Activated CD8-positive, alpha-beta memory T cell treated with anti-CD3 and anti-CD28 coated beads for 24 hours (primary cell): ENCODE measurements around the gene HSPA14.
A peak's percentile ranks its signal among the peaks of the same experiment; 100 is the strongest.
"Not testable (repeated sequence)": the region's sequence is repeated elsewhere in the genome, so short reads cannot be mapped to it uniquely, and the experiment has no call there.

Source experiments
- DNase-seq: peaks from one replicate; pipeline ENCODE4 v3.0.0-alpha.2; 2020

HSPA14 gene

GRCh38 chr10:14838582-14839304 is 637 bp downstream of the HSPA14 start:
- DNase-seq: peak; percentile 69

- no peak for DNase-seq
Observed at GRCh38 chr10:14839305-14839695, 1.2 kb downstream of the HSPA14 start.

DNA sequence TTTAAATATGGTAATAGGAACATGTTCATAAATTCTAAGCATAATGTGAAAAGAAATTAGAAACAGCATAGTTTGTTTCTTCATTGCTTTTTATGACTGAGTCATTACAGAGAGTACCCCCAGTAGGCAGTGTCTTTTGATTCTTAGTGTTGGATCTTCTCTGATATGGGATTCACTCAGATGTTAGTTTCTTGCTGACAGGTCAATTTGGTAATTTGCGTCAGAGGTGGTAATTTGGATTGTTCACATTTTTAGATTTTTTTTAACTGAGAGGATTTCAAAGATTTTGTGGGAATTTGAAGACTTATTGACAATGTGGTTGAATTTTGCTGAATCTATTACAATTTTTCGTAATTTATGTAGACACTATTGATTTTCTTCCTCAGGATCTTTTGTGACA is 2.1 kb downstream of the HSPA14 start:
- no peak for DNase-seq

DNA sequence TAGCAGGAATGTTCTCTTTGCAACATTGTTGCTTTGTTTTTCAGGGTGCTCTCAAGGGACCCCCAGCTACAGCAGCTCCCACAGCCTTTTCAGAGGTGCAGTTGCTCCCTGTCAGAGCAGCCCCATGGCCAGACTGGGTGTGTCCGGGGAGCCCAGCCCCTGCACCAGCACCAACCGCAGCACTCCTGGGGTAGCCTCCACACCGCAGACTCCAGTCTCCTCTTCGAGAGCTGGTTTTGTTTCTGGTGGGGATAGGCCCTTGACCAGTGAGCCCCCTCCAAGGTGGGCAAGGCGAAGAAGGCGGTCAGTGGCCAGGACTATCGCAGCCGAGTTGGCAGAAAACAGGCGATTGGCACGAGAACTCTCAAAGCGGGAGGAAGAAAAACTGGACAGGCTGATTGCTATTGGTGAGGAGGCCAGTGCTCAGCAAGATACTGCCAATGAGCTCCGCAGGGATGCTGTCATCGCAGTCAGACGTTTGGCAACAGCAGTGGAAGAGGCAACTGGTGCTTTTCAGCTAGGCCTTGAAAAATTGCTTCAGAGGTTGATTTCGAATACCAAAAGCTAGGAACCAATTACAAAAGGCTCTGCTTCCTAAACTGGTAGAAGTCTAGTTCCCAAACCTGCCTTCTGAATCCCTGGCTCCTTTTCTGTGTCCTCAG is 5.4 kb downstream of the HSPA14 start:
- no peak for DNase-seq

- DNase-seq: no peak
Observed at GRCh38 chr10:14844948-14845347, 6.8 kb downstream of the HSPA14 start.

- DNase-seq: no peak
Observed at GRCh38 chr10:14852236-14852635, 14.1 kb downstream of the HSPA14 start.

GRCh38 chr10:14855453-14855852 is 17.3 kb downstream of the HSPA14 start:
- DNase-seq: no peak

- no peak for DNase-seq
Observed at GRCh38 chr10:14858338-14858960, 20.3 kb downstream of the HSPA14 start.

DNA sequence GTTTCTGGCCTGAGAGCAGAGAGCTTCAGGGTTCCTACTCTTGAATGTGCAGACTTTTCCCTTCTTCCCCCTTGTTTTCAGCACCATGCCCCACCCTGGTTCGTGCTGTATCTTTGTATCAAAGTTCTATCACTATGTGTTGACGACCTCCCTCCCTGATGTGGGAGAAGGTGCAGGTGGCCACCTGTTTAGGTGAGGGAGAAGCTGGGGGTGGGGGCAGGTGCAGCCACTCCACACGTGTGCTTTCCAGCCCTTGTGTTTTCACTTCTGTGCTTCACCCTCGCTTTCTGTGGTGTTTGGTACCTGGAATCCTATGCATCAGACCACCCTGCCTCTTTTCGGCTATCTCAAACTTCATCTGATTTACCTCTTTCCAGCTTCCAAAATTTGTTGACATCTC is 20.9 kb downstream of the HSPA14 start:
- no peak for DNase-seq

- no peak for DNase-seq
Observed at GRCh38 chr10:14859775-14860174, 21.7 kb downstream of the HSPA14 start.

- DNase-seq: no peak
Observed at GRCh38 chr10:14860791-14861190, 22.7 kb downstream of the HSPA14 start.

DNA sequence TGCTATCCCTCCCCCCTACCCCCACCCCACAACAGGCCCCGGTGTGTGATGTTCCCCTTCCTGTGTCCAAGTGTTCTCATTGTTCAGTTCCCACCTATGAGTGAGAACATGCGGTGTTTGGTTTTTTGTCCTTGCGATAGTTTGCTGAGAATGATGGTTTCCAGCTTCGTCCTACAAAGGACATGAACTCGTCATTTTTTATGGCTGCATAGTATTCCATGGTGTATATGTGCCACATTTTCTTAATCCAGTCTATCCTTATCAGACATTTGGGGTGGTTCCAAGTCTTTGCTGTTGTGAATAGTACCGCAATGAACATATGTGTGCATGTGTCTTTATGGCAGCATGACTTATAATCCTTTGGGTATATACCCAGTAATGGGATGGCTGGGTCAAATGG is 26.4 kb downstream of the HSPA14 start:
- not testable (repeated sequence) for DNase-seq

GRCh38 chr10:14864871-14865270 is 26.8 kb downstream of the HSPA14 start:
- not testable (repeated sequence) for DNase-seq

DNA sequence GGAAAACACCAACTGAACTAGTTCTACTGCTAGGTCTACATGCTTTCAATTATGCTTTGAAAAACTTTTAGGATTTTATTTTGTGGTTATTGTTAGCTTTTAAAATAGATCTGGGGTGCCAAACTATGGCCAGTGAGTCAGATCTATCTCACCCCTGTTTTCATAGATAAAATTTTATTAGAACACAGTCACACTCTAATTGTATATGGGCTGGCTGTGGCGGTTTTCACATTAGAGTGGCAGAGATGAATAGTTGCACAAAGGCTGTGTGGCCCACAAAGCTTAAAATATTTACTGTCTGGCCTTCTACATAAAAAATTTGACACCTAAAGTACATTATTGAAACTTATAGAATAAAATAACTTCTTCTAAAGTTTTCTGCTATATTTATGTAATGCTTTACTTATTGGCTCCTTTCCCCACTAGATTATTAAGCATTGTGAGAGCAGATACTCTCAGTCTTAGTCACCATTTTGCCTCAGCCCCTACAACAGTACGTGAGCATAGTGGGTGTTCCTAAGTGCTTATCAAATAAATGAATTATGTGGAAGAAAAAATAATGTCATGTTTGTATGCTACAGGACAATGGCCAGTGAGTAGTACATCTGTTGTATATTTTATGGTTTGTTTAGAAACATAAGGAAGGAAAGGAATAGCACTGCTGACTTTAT is 35.1 kb downstream of the HSPA14 start:
- no peak for DNase-seq

- no peak for DNase-seq
Observed at GRCh38 chr10:14875941-14876340, 37.8 kb downstream of the HSPA14 start.

DNA sequence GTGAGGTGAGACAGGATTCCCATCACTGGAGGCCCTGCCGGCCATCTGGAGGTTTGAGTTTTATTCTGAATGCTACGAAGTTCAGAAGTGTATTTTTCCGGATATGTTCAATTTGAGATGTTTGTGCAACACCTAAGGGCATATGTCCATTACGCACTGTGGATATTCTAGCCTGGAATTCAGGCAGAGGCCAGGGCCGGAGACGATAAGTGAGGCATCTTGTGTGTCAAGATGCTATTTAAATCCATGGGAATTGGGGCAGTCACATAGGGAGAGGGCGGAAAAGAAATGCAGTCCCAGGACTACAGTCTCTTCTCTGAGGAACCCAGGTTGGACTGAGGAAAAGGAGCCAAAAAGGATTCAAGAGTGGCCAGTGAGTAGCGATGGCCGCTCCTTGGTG is 38.7 kb downstream of the HSPA14 start:
- no peak for DNase-seq

GRCh38 chr10:14878266-14879123 is 40.4 kb downstream of the HSPA14 start, which contains the start of gene SUV39H2:
SUV39H2 (plus strand) TSS chr10:14878866; CDS start chr10:14878889, 23 bp downstream.
- peak; percentile 97 for DNase-seq

GRCh38 chr10:14879124-14879927 is 41.2 kb downstream of the HSPA14 start:
- no peak for DNase-seq

- DNase-seq: no peak
Observed at GRCh38 chr10:14879928-14880193, 41.8 kb downstream of the HSPA14 start.

- DNase-seq: no peak
Observed at GRCh38 chr10:14880229-14880628, 42.1 kb downstream of the HSPA14 start.

DNA sequence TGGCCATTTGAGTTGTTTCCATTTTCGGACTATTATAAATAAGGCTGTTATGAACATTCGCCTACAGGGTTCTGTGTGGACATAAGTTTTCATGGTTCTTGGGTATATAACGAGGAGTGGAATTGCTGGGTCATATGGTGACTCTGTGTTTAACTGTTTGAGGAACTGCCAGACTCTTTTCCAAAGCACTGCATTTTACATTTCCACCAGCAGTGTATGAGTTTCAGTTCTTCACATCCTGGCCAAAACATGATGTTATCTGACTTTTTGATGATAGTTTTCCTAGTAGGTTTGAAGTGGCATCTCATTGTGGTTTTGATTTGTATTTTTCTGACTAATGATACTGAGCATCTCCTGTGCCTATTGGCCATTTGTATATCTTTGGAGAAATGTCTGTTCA is 46.0 kb downstream of the HSPA14 start:
- DNase-seq: no peak

- DNase-seq: no peak
Observed at GRCh38 chr10:14889318-14889717, 51.2 kb downstream of the HSPA14 start.
